ENCODE results near the gene ZBTB16. TPM values are rescaled to one million over a fixed set of nuclear protein-coding genes. Genes with fewer than 3 reads are reported as not detected.
A peak's percentile ranks its signal among the peaks of the same experiment; 100 is the strongest.

The ZBTB16 gene
- total RNA-seq, 1 experiment from 2014 or later: 70.4 TPM

DNA sequence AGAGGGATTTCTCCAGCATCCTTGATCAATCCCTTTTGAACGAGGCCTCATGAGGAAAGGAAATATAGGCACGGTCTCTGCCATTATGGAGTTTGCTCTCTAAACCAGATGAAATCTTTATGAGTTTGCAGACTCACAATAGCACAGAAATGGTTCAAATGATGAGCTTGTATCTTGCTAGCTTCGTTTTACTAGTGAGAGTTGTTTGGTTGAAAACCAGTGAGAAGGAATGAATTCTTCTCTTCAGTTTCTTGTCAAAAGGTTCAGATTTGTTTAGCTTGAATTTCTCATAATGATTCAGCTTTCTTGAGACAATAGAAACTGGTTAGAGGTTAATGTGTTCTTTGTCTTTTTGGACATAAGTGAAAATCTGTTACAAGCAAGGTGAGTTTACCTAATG is 92.7 kb downstream of the ZBTB16 start:
- Mint-ChIP-seq H3K27ac (ENCODE audit: low read depth, unreplicated experiment) (peak overlapping the region; percentile 99), H3K36me3 (ENCODE audit: insufficient read depth, unreplicated experiment) (peaks cover 94% of the 10 kb centered on the region), H3K4me1 (ENCODE audit: insufficient read depth, unreplicated experiment) (peaks cover 80% of the 10 kb centered on the region), H3K9me3 (ENCODE audit: unreplicated experiment) (no peaks in the 10 kb centered on the region), H3K27me3 (ENCODE audit: insufficient read depth, unreplicated experiment) (no peaks in the 10 kb centered on the region), H3K4me3 (ENCODE audit: unreplicated experiment) (peak overlapping the region; percentile 33)
- ChIA-PET POLR2A (interaction anchor here (0.7 to 2.0 kb wide), 16 partner anchors 9 to 144 kb away, joined by 3 to 27 read pairs (median 6); partner anchors contain the start of gene NNMT), CTCF (interaction anchor here (0.7 to 1.3 kb wide), 4 partner anchors 14 to 65 kb away, joined by 3 to 4 read pairs (median 3); no protein-coding TSS in a partner anchor)
- intact Hi-C loops (cut with micrococcal nuclease): no loop called here
- DNase-seq (ENCODE audit: unreplicated experiment): no peak
- TF ChIP-seq, protein P1, sequence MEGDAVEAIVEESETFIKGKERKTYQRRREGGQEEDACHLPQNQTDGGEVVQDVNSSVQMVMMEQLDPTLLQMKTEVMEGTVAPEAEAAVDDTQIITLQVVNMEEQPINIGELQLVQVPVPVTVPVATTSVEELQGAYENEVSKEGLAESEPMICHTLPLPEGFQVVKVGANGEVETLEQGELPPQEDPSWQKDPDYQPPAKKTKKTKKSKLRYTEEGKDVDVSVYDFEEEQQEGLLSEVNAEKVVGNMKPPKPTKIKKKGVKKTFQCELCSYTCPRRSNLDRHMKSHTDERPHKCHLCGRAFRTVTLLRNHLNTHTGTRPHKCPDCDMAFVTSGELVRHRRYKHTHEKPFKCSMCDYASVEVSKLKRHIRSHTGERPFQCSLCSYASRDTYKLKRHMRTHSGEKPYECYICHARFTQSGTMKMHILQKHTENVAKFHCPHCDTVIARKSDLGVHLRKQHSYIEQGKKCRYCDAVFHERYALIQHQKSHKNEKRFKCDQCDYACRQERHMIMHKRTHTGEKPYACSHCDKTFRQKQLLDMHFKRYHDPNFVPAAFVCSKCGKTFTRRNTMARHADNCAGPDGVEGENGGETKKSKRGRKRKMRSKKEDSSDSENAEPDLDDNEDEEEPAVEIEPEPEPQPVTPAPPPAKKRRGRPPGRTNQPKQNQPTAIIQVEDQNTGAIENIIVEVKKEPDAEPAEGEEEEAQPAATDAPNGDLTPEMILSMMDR (IDR thresholded peaks at IDR 0.05; ENCODE audit: unreplicated experiment): no peak
- no TSS peak for BruUV-seq (replicated peaks)

GRCh38 chr11:114152785-114153184 is 93.3 kb downstream of the ZBTB16 start:
- Mint-ChIP-seq H3K4me3 (ENCODE audit: unreplicated experiment) (peak overlapping the region; percentile 33), H3K4me1 (ENCODE audit: insufficient read depth, unreplicated experiment) (peaks cover 79% of the 10 kb centered on the region), H3K36me3 (ENCODE audit: insufficient read depth, unreplicated experiment) (peaks cover 94% of the 10 kb centered on the region), H3K27ac (ENCODE audit: low read depth, unreplicated experiment) (peak overlapping the region; percentile 99), H3K27me3 (ENCODE audit: insufficient read depth, unreplicated experiment) (no peaks in the 10 kb centered on the region), H3K9me3 (ENCODE audit: unreplicated experiment) (no peaks in the 10 kb centered on the region)
- TF ChIP-seq, protein P1 (IDR thresholded peaks at IDR 0.05; ENCODE audit: unreplicated experiment): no peak
- POLR2A ChIA-PET: interaction anchor here (0.6 to 2.0 kb wide), 13 partner anchors 11 to 146 kb away, joined by 3 to 27 read pairs (median 6); partner anchors contain the start of gene NNMT
- intact Hi-C loops (cut with micrococcal nuclease): no loop called here
- DNase-seq (ENCODE audit: unreplicated experiment): no peak
- no TSS peak for BruUV-seq (replicated peaks)
- CTCF ChIA-PET: no interaction called here

- no peak for DNase-seq (ENCODE audit: unreplicated experiment)
- Mint-ChIP-seq H3K4me3 (ENCODE audit: unreplicated experiment) (no peak overlapping the region), H3K9me3 (ENCODE audit: unreplicated experiment) (no peaks in the 10 kb centered on the region), H3K27me3 (ENCODE audit: insufficient read depth, unreplicated experiment) (no peaks in the 10 kb centered on the region), H3K27ac (ENCODE audit: low read depth, unreplicated experiment) (peak overlapping the region; percentile 99), H3K4me1 (ENCODE audit: insufficient read depth, unreplicated experiment) (peaks cover 79% of the 10 kb centered on the region), H3K36me3 (ENCODE audit: insufficient read depth, unreplicated experiment) (peaks cover 96% of the 10 kb centered on the region)
- intact Hi-C loops (cut with micrococcal nuclease): no loop called here
- TF ChIP-seq, protein P1 (IDR thresholded peaks at IDR 0.05; ENCODE audit: unreplicated experiment): no peak
- ChIA-PET CTCF (no interaction called here), POLR2A (no interaction called here)
- BruUV-seq (replicated peaks): no TSS peak
Measured at GRCh38 chr11:114153224-114153623, 93.7 kb downstream of the ZBTB16 start.

GRCh38 chr11:114154271-114155047 is 94.9 kb downstream of the ZBTB16 start:
- H3K9me3 Mint-ChIP-seq (ENCODE audit: unreplicated experiment): no peaks in the 10 kb centered on the region
- DNase-seq (ENCODE audit: unreplicated experiment): peak; percentile 99
- POLR2A ChIA-PET: interaction anchor here (0.6 to 19.5 kb wide), 21 partner anchors 9 to 152 kb away, joined by 3 to 1399 read pairs (median 5); partner anchors contain the start of gene NNMT
- TF ChIP-seq, protein P1 (IDR thresholded peaks at IDR 0.05; ENCODE audit: unreplicated experiment): no peak
- CTCF ChIA-PET: interaction anchor here (0.7 to 1.5 kb wide), 4 partner anchors 22 to 108 kb away, joined by 3 to 4 read pairs (median 3); no protein-coding TSS in a partner anchor
- peaks cover 98% of the 10 kb centered on the region for H3K36me3 Mint-ChIP-seq (ENCODE audit: insufficient read depth, unreplicated experiment)
- H3K4me1 Mint-ChIP-seq (ENCODE audit: insufficient read depth, unreplicated experiment): peaks cover 80% of the 10 kb centered on the region
- no peak overlapping the region for H3K4me3 Mint-ChIP-seq (ENCODE audit: unreplicated experiment)
- intact Hi-C loops (cut with micrococcal nuclease): no loop called here
- H3K27me3 Mint-ChIP-seq (ENCODE audit: insufficient read depth, unreplicated experiment): no peaks in the 10 kb centered on the region
- peak overlapping the region; percentile 99 for H3K27ac Mint-ChIP-seq (ENCODE audit: low read depth, unreplicated experiment)
- BruUV-seq (replicated peaks): no TSS peak
